GM19193 (cell line): ENCODE data around the gene BATF.

Experiments
- POLR2A ChIP-seq: IDR thresholded peaks from 4 replicates; pipeline ENCODE4 v1.6.1; 2011; ENCODE audit not compliant: insufficient read depth, insufficient read length; ENCODE audit errors: extremely low read depth

The BATF gene

DNA sequence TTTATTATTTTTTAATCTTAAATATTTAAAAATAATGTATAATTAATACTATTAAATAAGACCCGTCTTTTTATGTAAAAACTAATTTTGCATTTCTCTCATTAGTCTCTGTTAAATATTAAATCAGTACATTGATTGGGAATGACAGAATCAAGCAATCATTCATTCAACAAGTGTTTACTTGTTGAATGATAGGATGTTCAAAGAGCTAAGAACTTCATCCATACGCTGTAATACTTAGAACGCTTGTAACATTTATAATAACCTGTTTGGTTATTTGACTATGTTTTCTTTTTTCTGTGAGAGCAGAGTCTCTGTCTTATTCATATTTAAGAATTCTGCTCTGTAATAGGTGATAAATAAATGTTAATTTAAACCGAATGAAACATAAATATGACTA lies 2.9 kb upstream of the BATF start:
- no peak for TF ChIP-seq POLR2A

DNA sequence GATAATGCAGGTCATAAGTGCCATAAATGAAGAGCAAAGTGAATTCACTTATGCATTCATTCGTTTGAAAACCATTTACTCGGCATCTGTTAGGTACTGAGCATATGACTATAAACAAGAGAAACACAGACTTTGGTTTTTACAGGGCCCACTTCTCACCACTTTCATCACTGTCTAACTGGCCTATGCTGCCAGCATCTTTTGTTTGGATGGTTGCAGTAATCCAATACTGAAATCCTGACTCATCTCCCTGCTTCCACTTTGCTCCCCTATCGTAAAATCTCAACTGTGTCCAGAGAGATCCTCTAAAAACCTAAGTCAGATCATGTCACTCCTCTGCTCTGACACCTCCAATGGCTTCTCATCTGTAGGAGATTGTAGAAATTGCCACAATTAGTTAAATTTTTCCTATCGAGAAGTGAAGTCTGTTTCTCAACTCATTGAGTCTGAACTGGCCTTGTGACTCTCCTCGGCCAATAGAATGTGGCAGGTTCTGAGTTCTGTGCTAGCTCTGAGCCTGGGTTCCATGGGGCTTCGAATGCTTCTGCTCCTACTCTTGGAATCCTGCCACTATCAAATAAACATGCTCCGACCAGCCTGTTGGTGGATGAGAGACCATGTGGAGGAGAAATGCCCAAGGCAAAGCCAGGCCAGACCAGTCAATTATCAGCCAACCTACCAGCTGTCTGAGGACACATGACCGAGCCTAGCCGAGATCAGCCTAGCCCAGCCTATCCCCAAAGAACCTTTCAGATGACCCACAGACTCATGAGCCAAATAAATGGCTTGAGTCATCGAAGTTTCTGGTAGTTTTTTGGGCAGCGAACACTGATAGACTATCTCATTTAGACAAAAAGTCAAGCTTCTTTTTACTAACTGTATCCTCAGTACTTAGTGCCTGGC lies 2.2 kb upstream of the BATF start:
- no peak for TF ChIP-seq POLR2A

DNA sequence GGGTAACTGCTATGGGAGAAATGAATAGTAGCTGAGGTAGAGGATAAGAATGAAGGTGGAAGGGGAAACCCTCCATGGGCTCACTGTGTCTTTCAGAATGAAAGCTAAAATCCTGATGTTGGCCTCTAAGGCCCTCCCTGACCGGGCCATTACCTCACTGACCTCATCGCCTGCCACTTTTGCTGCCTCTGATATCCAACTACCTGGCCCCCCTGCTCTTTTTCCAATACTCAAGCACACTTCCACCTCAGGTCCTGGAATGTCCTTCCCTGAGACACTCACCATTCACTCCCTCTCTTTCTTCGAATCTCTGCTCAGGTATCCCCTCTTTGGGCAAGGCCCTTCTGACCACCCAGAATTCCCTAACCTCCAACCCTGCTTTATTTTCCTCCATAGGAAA lies 1.4 kb upstream of the BATF start:
- TF ChIP-seq POLR2A = no peak

DNA sequence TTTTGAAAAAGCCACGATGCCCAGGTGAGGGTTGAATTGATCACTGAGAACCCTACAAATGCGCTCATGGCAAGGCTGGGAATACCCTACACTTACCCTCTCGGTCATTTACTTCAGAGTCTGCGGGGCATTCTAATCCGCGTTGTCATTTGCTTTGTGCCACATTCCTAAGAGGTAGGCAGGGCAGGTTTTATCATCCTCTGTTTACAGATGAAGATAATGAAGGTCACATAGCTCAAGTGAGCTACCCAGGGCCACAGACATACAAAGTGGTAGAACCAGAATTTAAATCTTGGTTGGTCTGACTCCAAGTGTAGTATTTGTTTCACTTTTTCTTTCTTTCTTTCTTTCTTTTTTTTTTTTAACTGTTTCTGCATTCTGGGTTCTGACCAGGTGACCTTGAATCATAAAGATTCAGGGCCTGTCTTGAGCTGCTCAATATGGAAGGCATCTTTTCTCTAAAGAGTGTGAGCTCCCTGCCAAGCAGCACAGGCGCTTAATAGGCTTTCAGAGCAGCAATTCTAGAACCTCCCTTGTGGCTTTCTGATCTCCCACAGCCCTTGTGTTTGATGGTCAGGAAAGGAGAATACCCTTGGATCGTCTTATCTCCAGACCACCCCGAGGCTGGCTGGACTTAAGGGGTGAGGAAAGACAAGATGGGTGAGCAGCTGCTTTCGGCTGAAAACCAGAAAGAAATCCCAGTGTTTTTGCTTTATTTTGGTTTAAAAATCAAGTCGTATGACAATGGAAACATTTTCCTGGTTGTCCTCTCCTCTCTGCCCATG lies 662 bp upstream of the BATF start:
- TF ChIP-seq POLR2A = no peak

DNA sequence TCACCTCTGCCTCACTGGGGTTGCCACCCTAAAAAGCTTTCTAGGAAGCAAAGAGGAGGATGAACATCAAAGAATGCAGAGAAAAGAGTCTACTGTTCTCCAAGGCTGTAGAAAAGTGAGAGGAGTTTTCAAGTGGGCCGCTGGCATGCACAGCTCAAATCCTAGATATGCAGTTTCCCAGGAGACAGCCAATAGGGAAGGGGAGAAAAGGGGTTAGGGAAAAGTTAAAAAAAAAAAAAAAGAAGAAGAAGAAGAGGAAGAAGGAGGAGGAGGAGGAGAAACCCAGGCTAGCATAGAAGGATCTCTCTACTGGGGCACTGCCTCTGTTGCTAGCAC lies 682 bp downstream of the BATF start:
- no peak for TF ChIP-seq POLR2A

DNA sequence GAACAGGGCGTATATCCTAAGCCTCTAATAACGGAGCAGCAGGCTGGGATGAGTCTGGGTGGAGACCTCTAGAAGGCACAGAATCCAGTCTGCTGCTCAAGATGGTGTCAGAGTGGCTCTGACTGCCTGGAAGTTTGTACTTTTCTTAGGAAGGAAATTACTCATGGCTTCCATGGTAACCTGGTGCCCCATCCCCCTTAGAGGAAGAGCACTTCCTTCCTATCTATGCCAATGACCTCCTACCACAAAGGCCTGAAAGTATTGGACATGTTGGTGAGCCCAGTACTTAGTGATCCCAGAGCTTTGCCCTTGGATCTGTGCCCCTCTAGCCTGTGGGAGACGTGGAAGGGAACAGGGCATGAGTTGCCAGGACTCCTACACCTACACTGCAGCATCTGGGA lies 1.5 kb downstream of the BATF start:
- TF ChIP-seq POLR2A = no peak

DNA sequence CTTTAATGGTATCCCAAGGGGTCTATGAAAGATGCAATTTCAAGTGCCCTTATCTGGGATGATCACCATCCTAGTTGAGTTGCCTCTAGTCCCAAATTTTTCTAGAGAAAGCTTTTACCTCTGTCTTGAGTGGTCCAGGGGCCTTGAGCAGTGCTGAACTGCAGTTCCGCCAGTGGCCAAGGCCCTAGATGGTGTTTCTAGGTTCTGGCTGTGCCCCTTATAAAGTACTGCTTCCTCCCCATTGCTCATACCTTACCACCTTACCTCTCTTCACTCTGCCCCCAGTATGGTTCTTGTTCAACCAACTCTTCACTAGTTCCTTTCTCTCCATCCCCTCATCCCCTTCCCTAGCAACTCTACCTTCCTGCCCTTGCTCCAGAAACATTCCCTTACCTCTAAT lies 3.7 kb downstream of the BATF start:
- TF ChIP-seq POLR2A = no peak

DNA sequence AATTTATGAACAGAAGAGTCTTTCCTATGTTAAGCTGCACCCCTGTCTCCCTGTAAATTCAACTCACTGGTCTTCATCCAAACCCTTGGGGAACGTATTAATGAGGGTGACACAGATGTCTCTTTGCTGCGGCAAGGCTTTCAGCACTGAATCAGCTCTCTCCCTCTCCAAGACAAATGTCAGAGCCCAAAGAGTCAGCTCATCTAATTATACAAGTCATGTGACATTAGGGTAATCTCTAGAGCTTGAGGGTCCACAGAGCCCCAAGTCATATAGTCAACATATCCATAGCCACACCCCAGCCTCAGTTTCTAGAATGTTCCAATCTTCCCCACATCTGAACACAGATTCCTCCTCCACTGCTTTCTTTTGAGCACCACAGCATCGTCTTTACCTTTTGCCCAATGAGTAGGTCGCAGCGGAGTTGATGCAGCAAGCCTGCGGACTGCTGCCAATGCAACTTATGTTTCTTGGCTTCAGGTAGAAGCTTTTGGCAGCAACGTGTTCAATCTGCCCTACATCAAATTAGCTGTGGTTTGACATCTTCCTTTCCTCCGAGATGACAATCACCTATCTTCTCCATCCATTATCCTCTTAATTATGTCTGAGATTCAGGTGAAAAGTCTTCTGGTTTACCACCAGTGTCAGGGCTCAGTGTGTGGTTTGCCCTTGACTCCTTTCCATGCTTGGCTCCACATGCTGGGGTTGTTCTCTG lies 5.3 kb downstream of the BATF start:
- no peak for TF ChIP-seq POLR2A

DNA sequence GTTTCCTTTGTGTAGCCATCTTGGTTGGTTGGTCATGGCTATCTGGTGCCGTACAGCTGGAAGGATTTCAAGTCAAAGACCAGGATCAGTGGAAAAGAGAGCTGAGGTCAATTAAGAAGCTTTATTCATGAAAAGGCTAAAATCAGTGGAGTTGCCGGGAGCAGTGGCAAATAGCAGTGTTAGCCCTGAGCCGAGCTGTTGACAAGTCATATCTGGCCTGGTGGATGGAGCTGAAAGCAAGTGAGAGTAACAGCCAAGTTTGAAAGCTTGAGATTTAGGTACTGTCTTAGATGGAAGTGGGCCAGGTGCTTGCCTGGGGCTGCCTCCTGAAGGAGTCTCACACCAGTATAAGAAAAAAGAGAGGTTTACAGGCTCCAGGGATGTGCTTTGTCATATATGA lies 9.0 kb downstream of the BATF start:
- no peak for TF ChIP-seq POLR2A

DNA sequence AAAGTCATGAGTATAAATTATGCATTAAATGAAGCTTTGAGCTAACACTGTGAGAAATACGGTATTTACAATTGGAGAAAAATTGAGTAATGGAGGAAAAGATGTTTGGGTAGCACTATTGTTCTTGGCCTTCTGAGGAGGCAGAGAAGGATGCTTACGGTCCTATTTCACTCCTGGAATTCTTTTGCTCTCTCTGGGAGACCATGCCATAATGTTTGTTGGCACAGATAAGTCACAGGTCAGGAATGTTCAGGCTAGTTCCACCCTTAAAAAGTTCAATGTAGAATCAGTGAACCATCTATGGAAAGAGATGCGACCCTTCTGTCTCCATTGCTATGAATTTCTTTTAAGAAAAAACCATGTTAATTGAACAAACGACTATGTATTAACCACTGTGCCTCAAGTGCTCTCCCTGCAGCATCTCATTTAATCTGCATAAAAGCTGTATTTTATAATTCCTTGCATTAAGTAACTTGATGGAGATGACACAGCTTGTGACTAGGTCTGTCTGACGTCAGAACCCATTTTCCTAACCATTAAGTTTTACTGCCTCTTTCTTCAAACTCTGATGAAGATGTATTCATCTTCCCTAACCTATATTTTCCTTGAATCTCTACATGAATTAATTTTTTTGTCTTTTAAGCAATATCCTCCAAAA lies 9.5 kb downstream of the BATF start:
- TF ChIP-seq POLR2A = no peak

DNA sequence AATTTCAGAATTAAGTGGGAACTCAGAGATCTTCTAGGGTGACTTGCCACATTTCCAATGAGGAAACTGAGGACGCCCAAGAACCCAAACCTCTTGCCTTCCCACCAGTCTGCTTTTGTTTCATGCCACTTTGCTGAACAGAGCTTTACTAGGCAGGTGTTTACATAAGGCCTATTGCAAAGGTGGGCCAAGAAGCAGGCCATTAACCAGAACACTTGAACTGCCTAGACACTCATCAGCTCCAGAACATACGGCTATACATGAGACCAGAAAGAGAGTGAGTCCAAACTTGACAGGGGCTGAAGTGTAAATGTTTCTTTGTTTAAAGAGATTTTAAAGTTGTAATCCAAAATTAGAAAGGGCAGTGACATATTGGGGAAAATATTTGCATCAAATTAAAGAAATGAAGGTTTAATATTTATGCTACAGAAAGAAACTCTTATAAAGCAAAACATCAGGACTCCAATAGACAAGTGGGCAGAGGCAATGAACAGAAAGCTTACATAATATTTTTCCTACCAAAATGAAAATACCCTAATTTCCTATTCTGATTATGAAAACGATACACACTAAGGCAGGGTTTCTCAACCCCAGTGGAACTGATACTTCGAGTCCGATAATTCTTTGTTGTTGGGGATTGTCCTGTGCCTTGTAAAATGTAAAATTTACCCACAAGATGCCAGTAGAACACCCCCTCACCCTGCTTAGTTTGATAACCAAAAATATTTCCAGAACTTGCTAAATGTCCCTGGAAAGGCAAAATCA lies 11.7 kb downstream of the BATF start:
- no peak for TF ChIP-seq POLR2A

DNA sequence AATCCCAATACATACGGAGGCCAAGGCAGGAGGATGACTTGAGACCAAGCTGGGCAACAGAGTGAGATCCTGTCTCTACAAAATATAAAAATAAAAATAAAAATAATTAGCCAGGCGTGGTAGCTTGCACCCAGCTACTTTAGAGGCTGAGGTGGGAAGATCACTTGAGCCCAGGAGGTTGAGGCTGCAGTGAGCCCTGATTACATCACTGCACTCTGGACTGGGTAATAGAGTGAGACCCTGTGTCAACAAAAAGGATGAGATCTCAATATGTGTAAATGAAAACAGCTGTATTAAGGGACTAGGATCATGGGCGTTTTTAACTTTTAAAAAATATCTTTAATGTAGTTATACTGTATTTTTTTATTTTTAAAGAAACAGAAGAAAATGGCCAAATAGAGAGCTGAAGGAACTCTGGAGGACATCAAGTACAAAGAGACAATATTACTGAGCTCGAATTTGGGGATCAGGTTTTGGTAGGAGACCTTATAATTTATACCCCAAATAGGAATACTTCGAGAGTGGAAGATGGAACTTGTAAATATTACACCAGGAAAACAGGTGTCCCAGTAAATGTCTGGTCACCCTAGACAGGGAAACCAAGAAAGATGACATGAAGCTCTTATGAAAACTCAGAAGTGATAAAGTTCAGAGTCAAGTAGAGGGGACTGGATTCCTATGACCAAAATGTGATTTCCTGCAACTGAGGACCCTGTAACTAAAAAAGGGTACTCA lies 13.1 kb downstream of the BATF start:
- TF ChIP-seq POLR2A = no peak

DNA sequence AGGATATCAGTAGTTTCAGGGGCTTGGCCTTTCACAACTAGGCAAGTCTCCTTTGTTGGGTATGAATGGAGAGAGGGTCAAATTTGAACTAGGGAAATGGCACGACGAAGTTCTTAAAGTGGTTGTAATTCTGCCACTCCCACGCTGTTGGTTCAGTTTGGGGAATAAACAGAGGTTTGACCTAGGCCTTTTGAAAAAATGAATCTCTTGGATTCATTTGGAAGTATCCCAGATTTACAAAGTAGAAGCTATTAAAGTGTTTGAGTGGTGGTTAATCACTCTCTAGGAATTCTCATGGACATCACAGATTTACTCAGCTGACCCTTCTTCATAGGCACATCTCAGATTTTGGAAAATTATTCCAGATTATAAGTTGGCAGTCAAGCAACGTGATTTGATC lies 14.8 kb downstream of the BATF start:
- TF ChIP-seq POLR2A = no peak

DNA sequence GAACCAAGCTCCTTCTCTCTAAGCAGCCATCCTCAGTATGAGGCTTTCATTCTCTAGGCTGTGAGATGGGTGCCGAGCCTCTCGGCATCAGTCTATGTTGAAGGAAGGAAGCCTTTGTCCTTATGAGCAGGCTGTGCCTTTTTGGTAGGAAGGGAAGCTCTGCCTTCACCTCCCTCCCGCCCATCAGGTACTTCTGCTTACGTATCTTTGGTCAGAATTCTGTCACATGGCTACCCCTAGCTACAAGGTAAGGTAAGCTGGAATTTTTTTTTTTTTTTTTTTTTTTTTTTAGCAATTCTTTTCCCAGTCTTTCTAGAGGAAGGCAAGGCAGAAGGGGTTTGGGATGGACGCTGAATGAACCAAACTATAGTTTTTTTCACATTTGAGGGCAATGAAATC lies 16.9 kb downstream of the BATF start:
- no peak for TF ChIP-seq POLR2A
